ENCODE results near the gene HOXD10. TPM values are rescaled to one million over a fixed set of nuclear protein-coding genes. Genes with fewer than 3 reads are reported as not detected.

Gene HOXD10
- total and polyA plus RNA-seq, 2 of the 13 experiments (the other 11 are each of a cell fraction or from before 2014, with no cell fraction given): not detected

DNA sequence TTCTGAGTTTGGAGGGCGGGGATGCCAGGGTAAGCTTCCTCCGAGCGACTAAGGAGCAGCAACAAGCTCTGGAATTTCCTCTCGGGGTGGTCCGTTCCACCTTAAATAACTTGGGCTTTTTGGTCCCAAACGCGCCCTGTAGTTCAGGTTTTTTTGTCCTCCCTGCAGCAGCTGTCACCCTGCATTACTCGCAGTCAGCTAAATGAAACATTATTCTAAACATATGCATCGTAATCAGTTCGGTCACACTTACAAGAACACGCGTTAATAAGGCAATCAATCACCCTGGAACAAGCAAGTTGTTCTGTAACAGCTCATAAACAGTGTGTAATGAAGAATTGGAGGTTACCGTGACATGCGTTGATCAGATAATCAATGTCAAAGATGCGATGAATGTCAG is 41.1 kb upstream of the HOXD10 start:
- POLR2A ChIA-PET: no interaction called here
- no peak for FAIRE-seq
- Histone ChIP-seq H3K9me3 (ENCODE audit: low read length) (no peaks in the 10 kb centered on the region), H3K79me2 (ENCODE audit: insufficient read depth, low read length) (no peaks in the 10 kb centered on the region), H2AFZ (ENCODE audit: low read length) (no peak overlapping the region), H3K4me3 (replicated peaks in 1 of 3; ENCODE audit: insufficient read depth in 1 of 3, low read depth in 2 of 3, low read length in 3 of 3) (no peak overlapping the region), H3K27ac (ENCODE audit: extremely low read length, insufficient read depth, low read length) (no peak overlapping the region), H3K36me3 (replicated peaks in 1 of 2; ENCODE audit: control insufficient read depth in 1 of 2, insufficient read depth in 2 of 2, low read length in 2 of 2) (no peaks in the 10 kb centered on the region), H3K4me1 (ENCODE audit: insufficient read depth, low read length) (no peaks in the 10 kb centered on the region), H3K4me2 (ENCODE audit: low read depth, low read length) (peak overlapping the region; percentile 30; the same call in 1 of the 2 replicates), H4K20me1 (ENCODE audit: insufficient read depth, low read length) (no peaks in the 10 kb centered on the region), H3K27me3 (ENCODE audit: control insufficient read depth in 1 of 2, insufficient read depth in 2 of 2, low read length in 2 of 2) (peaks cover 11 to 83% of the 10 kb centered on the region in 2 experiments), H3K9ac (ENCODE audit: insufficient read depth, low read depth, low read length) (no peak overlapping the region)
- intact Hi-C loops (cut with micrococcal nuclease; ENCODE audit: unreplicated experiment) (no loop called here), in situ Hi-C loops (cut with HindIII; ENCODE audit: extremely low pct_ligation_motif_present, low pct_unique_long_range_greater_than_20kb) (no loop called here)
- BruUV-seq (replicated peaks): no TSS peak
- 14% methylated on average over 15 of the region's 15 CpGs for WGBS (ENCODE audit: low lambda C conversion rate)
- CTCF ChIA-PET (ENCODE audit: low intra/inter-chr PET ratio, low total read pairs): no interaction called here
- no peak for ATAC-seq
- DNase-seq (ENCODE audit: low spot score): no peak
- TF ChIP-seq, protein P1, sequence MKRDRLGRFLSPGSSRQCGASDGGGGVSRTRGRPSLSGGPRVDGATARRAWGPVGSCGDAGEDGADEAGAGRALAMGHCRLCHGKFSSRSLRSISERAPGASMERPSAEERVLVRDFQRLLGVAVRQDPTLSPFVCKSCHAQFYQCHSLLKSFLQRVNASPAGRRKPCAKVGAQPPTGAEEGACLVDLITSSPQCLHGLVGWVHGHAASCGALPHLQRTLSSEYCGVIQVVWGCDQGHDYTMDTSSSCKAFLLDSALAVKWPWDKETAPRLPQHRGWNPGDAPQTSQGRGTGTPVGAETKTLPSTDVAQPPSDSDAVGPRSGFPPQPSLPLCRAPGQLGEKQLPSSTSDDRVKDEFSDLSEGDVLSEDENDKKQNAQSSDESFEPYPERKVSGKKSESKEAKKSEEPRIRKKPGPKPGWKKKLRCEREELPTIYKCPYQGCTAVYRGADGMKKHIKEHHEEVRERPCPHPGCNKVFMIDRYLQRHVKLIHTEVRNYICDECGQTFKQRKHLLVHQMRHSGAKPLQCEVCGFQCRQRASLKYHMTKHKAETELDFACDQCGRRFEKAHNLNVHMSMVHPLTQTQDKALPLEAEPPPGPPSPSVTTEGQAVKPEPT (CRISPR knock-in tag; IDR thresholded peaks at IDR 0.05; ENCODE audit: low read depth): peak; percentile 96
- 0 out of 2 replicates have a peak, but pooled peaks have one; percentile 12 for TF ChIP-seq CBX2 (IDR thresholded peaks at IDR 0.05; ENCODE audit: low read depth, low read length)
- TF ChIP-seq CBX2 (CRISPR knock-in tag; IDR thresholded peaks at IDR 0.05; ENCODE audit: low read depth): peak; percentile 66; the same call in 1 of the 2 replicates
- no peak for TF ChIP-seq REL (CRISPR knock-in tag; conservative IDR thresholded peaks at IDR 0.05)

DNA sequence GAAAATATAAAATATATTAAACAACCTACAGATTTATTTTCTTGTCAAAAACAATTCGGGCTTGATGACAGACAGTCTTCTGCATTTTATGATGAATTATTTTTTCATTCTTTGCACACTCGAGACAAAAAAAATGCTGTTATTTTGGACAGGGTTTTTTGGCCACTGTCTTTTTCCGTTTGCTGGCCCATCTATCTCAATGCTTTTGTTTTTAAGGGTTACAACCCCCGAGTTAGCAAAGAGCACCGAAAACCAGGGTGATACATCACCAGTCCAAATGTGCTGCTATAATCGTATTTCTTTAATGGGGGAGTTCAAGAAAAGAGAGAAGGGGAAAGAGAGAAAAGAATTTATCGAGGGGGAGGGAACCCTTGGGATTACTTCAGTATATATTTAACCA is 40.5 kb upstream of the HOXD10 start:
- ChIA-PET POLR2A (no interaction called here), CTCF (ENCODE audit: low intra/inter-chr PET ratio, low total read pairs) (no interaction called here)
- no peak overlapping the region for H3K9ac ChIP-seq (ENCODE audit: insufficient read depth, low read depth, low read length)
- in situ Hi-C loops (cut with HindIII; ENCODE audit: extremely low pct_ligation_motif_present, low pct_unique_long_range_greater_than_20kb): no loop called here
- no TSS peak for BruUV-seq (replicated peaks)
- no peak overlapping the region for H3K4me2 ChIP-seq (ENCODE audit: low read depth, low read length)
- DNase-seq (ENCODE audit: low spot score): no peak
- no peaks in the 10 kb centered on the region for H3K9me3 ChIP-seq (ENCODE audit: low read length)
- no peaks in the 10 kb centered on the region for H3K4me1 ChIP-seq (ENCODE audit: insufficient read depth, low read length)
- intact Hi-C loops (cut with micrococcal nuclease; ENCODE audit: unreplicated experiment): no loop called here
- no peak overlapping the region for H3K27ac ChIP-seq (ENCODE audit: extremely low read length, insufficient read depth, low read length)
- H4K20me1 ChIP-seq (ENCODE audit: insufficient read depth, low read length): no peaks in the 10 kb centered on the region
- FAIRE-seq: no peak
- no peaks in the 10 kb centered on the region for H3K36me3 ChIP-seq (replicated peaks in 1 of 2; ENCODE audit: control insufficient read depth in 1 of 2, insufficient read depth in 2 of 2, low read length in 2 of 2)
- no peak overlapping the region for H2AFZ ChIP-seq (ENCODE audit: low read length)
- no peak overlapping the region for H3K4me3 ChIP-seq (replicated peaks in 1 of 3; ENCODE audit: insufficient read depth in 1 of 3, low read depth in 2 of 3, low read length in 3 of 3)
- peaks cover 10 to 77% of the 10 kb centered on the region in 2 experiments for H3K27me3 ChIP-seq (ENCODE audit: control insufficient read depth in 1 of 2, insufficient read depth in 2 of 2, low read length in 2 of 2)
- no peak for ATAC-seq
- no peaks in the 10 kb centered on the region for H3K79me2 ChIP-seq (ENCODE audit: insufficient read depth, low read length)
- WGBS (ENCODE audit: low lambda C conversion rate): 2% methylated on average over 7 of the region's 7 CpGs
- TF ChIP-seq, protein P2, sequence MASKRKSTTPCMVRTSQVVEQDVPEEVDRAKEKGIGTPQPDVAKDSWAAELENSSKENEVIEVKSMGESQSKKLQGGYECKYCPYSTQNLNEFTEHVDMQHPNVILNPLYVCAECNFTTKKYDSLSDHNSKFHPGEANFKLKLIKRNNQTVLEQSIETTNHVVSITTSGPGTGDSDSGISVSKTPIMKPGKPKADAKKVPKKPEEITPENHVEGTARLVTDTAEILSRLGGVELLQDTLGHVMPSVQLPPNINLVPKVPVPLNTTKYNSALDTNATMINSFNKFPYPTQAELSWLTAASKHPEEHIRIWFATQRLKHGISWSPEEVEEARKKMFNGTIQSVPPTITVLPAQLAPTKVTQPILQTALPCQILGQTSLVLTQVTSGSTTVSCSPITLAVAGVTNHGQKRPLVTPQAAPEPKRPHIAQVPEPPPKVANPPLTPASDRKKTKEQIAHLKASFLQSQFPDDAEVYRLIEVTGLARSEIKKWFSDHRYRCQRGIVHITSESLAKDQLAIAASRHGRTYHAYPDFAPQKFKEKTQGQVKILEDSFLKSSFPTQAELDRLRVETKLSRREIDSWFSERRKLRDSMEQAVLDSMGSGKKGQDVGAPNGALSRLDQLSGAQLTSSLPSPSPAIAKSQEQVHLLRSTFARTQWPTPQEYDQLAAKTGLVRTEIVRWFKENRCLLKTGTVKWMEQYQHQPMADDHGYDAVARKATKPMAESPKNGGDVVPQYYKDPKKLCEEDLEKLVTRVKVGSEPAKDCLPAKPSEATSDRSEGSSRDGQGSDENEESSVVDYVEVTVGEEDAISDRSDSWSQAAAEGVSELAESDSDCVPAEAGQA (IDR thresholded peaks at IDR 0.05; ENCODE audit: low read depth): no peak
- TF ChIP-seq, protein P2 (CRISPR knock-in tag; IDR thresholded peaks at IDR 0.05; ENCODE audit: borderline replicate concordance): no peak
- TF ChIP-seq SP4 (CRISPR knock-in tag; IDR thresholded peaks at IDR 0.05): no peak
- TF ChIP-seq ZNF777 (CRISPR knock-in tag; IDR thresholded peaks at IDR 0.05): no peak
- TF ChIP-seq, protein P3, sequence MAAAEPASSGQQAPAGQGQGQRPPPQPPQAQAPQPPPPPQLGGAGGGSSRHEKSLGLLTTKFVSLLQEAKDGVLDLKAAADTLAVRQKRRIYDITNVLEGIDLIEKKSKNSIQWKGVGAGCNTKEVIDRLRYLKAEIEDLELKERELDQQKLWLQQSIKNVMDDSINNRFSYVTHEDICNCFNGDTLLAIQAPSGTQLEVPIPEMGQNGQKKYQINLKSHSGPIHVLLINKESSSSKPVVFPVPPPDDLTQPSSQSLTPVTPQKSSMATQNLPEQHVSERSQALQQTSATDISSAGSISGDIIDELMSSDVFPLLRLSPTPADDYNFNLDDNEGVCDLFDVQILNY (CRISPR knock-in tag; conservative IDR thresholded peaks at IDR 0.05): no peak
- TF ChIP-seq, protein P4, sequence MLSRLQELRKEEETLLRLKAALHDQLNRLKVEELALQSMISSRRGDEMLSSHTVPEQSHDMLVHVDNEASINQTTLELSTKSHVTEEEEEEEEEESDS (CRISPR knock-in tag; IDR thresholded peaks at IDR 0.05; ENCODE audit: borderline replicate concordance): no peak
- no peak for TF ChIP-seq GATAD2A (CRISPR knock-in tag; IDR thresholded peaks at IDR 0.05)

All from HepG2 (cell line).